K562 (cell line): ENCODE measurements around the gene AP1M1. TPM values are rescaled to one million over a fixed set of nuclear protein-coding genes. Genes with fewer than 3 reads are reported as not detected.

Experiments
- ADNP ChIP-seq: fragments of 200-800 bp; sonication (Bioruptor generic); IDR thresholded peaks from 2 replicates; pipeline ENCODE4 v1.6.1; 2016; ENCODE audit warnings: missing genetic modification characterization, missing compliant biosample characterization
- ATF7 ChIP-seq: fragments of 450-650 bp; IDR thresholded peaks from 2 replicates; pipeline ENCODE4 v1.7.1; 2014; ENCODE audit warnings: mild to moderate bottlenecking, moderate library complexity
- CBX5 ChIP-seq: IDR thresholded peaks from 2 replicates; pipeline ENCODE4 v1.6.1; 2014; ENCODE audit warnings: low read depth, borderline replicate concordance
- CCNT2 ChIP-seq: IDR thresholded peaks from 2 replicates; pipeline ENCODE4 v1.6.1; 2011; ENCODE audit warnings: borderline replicate concordance, low read depth, mild to moderate bottlenecking, moderate library complexity, mixed read lengths, low read length; ENCODE audit not compliant: insufficient read length; ENCODE audit errors: extremely low read depth
- CEBPG ChIP-seq, 3 experiments: fragments of 200-800 bp in 1 of 3; sonication (Bioruptor generic) in 1 of 3; sonication (generic) in 1 of 3; formaldehyde crosslinking in 1 of 3; IDR thresholded peaks in 2 of 3; conservative IDR thresholded peaks in 1 of 3; 2 replicates each; pipeline versions ENCODE4 v1.6.1 to v1.8.0; 2016 to 2022; ENCODE audit warnings: missing compliant biosample characterization in 2 of 3, missing genetic modification characterization in 2 of 3, mild to moderate bottlenecking in 1 of 3, missing genetic modification reagents in 1 of 3
- EP300 ChIP-seq: IDR thresholded peaks from 2 replicates; pipeline ENCODE4 v1.6.1; 2012; ENCODE audit warnings: low read length, improper control_type of control experiment
- FOXK2 ChIP-seq, 2 experiments: fragments of 450-650 bp; IDR thresholded peaks in 1 of 2; conservative IDR thresholded peaks in 1 of 2; 2 replicates each; pipeline ENCODE4 v1.6.1; 2016; ENCODE audit warnings: low read depth in 2 of 2, mild to moderate bottlenecking in 1 of 2
- GABPB1 ChIP-seq: sonication (generic); formaldehyde crosslinking; IDR thresholded peaks from 2 replicates; pipeline ENCODE4 v1.8.0; 2022; ENCODE audit warnings: mild to moderate bottlenecking, missing genetic modification reagents
- HDAC6 ChIP-seq: IDR thresholded peaks from 2 replicates; pipeline ENCODE4 v1.6.1; 2012; ENCODE audit warnings: low read depth, mild to moderate bottlenecking, control low read depth, inconsistent platforms, low read length, moderate library complexity
- MAFK ChIP-seq: IDR thresholded peaks from 2 replicates; pipeline ENCODE4 v1.6.1; 2011; ENCODE audit warnings: low read length, improper control_type of control experiment
- MXI1 ChIP-seq: IDR thresholded peaks from 2 replicates; pipeline ENCODE4 v1.6.1; 2011; ENCODE audit warnings: low read depth, mild to moderate bottlenecking, improper control_type of control experiment, low read length
- NEUROD1 ChIP-seq: fragments of 150-350 bp; IDR thresholded peaks from 2 replicates; pipeline ENCODE4 v1.6.1; 2014; ENCODE audit warnings: borderline replicate concordance, low read length, low read depth; ENCODE audit not compliant: partially characterized antibody
- POLR2G ChIP-seq: fragments of 200-400 bp; formaldehyde crosslinking; IDR thresholded peaks from 2 replicates; pipeline ENCODE4 v1.6.1; 2017; ENCODE audit warnings: low read depth, mild to moderate bottlenecking, antibody characterized with exemption, low read length, moderate library complexity
- PTBP1 ChIP-seq: fragments of 200-400 bp; formaldehyde crosslinking; IDR thresholded peaks from 2 replicates; pipeline ENCODE4 v1.6.1; 2017; ENCODE audit warnings: low read depth, low read length
- RB1 ChIP-seq: fragments of 450-650 bp; IDR thresholded peaks from 2 replicates; pipeline ENCODE4 v1.6.1; 2017; ENCODE audit warnings: low read depth, mild to moderate bottlenecking
- SAFB ChIP-seq: fragments of 200-400 bp; formaldehyde crosslinking; IDR thresholded peaks from 2 replicates; pipeline ENCODE4 v1.6.1; 2017; ENCODE audit warnings: low read depth, low read length, borderline replicate concordance
- TBP ChIP-seq: optimal IDR thresholded peaks from 2 replicates; pipeline ENCODE3; 2011; ENCODE audit warnings: low read depth, low read length, improper control_type of control experiment
- TCF3 ChIP-seq: sonication (generic); formaldehyde crosslinking; IDR thresholded peaks from 2 replicates; pipeline ENCODE4 v1.4.0; 2020; ENCODE audit warnings: mild to moderate bottlenecking, missing genetic modification reagents
- XRCC5 ChIP-seq: fragments of 200-400 bp; formaldehyde crosslinking; IDR thresholded peaks from 2 replicates; pipeline ENCODE4 v1.6.1; 2017; ENCODE audit warnings: low read depth, mild to moderate bottlenecking, low read length
- ZNF232 ChIP-seq: sonication (generic); formaldehyde crosslinking; IDR thresholded peaks from 2 replicates; pipeline ENCODE4 v1.8.0; 2022; ENCODE audit warnings: mild to moderate bottlenecking, missing genetic modification reagents
- polyA plus RNA-seq, 8 experiments: library from polyadenylated mRNA; depleted of rRNA in 4 of 8; stranded (reverse) in 5 of 8; unstranded in 3 of 8; fragments of >200 nt; fragmentation: Nextera tagmentation in 2 of 8; fragmentation: Illumina TruSeq in 1 of 8; extraction: Ambion mirVana in 2 of 8; extraction: Trizol in 1 of 8; gene quantifications; 2 replicates each; pipeline versions ENCODE4 v1.2.1 to v1.2.3, GENCODE V29; 2011 to 2014; ENCODE audit warnings: inconsistent platforms in 1 of 8, missing spikeins in 1 of 8
- total RNA-seq, 7 experiments: library from RNA; depleted of rRNA in 6 of 7; stranded (reverse); fragments of >200 nt in 6 of 7; fragmentation: Illumina TruSeq in 2 of 7; extraction: Trizol in 2 of 7; gene quantifications; 2 replicates each; pipeline versions ENCODE4 v1.2.1 to v1.2.3, GENCODE V29; 2011 to 2021; ENCODE audit warnings: low replicate concordance in 1 of 7
- TF ChIP-seq, protein P1 (sequence below): sonication (generic); formaldehyde crosslinking; IDR thresholded peaks from 2 replicates; pipeline ENCODE4 v1.8.1; 2023; ENCODE audit warnings: mild to moderate bottlenecking, missing genetic modification reagents
- TF ChIP-seq, protein P2 (sequence below): fragments of 450-650 bp; IDR thresholded peaks from 2 replicates; pipeline ENCODE4 v1.7.1; 2018; ENCODE audit warnings: mild to moderate bottlenecking, low read depth; ENCODE audit not compliant: partially characterized antibody
- TF ChIP-seq, protein P3 (sequence below): fragments of 250-450 bp; sonication (Bioruptor Pico); IDR thresholded peaks from 2 replicates; pipeline ENCODE4 v1.4.0; 2020; ENCODE audit warnings: borderline replicate concordance

The AP1M1 gene
- total and polyA plus RNA-seq, 9 of the 15 experiments (the other 6 are each of a cell fraction or from before 2014, with no cell fraction given) = 0.87 to 56.2 (median 29.1) TPM

DNA sequence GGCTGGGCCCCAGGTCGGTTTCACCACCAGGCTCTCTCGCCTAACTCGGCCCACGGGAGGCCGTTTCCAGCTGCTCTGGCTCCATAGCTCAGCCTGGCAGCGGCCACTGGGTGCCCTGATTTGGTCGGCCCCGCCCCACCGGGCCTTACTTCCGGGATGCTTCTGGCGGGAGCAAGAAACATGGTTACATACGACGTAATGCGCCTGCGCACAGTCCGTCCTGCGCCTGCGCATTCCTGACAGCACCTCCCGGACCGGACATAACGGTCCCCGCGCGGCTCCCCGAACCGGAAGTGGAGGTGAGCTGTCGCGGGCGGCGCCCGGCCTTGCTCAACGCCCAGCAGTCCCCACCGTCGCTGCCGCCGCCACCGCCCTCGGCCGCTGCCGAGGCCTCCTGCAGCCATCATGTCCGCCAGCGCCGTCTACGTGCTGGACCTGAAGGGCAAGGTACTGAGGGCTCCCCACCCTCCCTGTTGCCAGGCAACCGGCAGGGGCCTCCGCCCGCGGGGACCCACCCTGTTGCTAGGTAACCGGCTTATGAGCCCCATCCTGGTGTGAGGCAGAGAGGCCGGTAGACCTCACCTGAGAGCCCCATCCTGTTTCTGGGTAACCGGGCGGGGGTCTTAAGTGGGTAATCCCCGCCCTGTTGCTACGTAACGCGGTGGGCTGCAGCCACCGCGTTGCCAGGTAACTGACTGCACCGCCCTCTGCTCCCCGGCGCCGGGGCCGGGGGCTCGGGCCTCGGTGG lies at the start of gene AP1M1 (continued):
- no peak for TF ChIP-seq HDAC6
- peak; percentile 79; the same call in 1 of the 2 replicates for TF ChIP-seq RB1
- peak; percentile 65 for TF ChIP-seq CEBPG (CRISPR knock-in tag; IDR thresholded peaks at IDR 0.05)
- TF ChIP-seq CEBPG (tag; conservative IDR thresholded peaks at IDR 0.05 in 1 of 2, IDR thresholded peaks at IDR 0.05 in 1 of 2) = peak in 1 of 2 experiments; percentile 57; a peak in 1 of 4 replicates
- TF ChIP-seq, protein P1, sequence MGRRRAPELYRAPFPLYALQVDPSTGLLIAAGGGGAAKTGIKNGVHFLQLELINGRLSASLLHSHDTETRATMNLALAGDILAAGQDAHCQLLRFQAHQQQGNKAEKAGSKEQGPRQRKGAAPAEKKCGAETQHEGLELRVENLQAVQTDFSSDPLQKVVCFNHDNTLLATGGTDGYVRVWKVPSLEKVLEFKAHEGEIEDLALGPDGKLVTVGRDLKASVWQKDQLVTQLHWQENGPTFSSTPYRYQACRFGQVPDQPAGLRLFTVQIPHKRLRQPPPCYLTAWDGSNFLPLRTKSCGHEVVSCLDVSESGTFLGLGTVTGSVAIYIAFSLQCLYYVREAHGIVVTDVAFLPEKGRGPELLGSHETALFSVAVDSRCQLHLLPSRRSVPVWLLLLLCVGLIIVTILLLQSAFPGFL (CRISPR knock-in tag) = no peak
- peak; percentile 41 for TF ChIP-seq TBP
- TF ChIP-seq MXI1 = peak; percentile 71; the same call in 1 of the 2 replicates
- TF ChIP-seq ZNF232 (CRISPR knock-in tag) = no peak
- TF ChIP-seq ADNP (tag) = no peak
- TF ChIP-seq ATF7 = peak; percentile 72
- TF ChIP-seq MAFK = no peak
- TF ChIP-seq NEUROD1 = no peak
- no peak for TF ChIP-seq CBX5
- no peak for TF ChIP-seq SAFB
- peak in 1 of 2 experiments; percentile 69; a peak in 3 of 4 replicates for TF ChIP-seq FOXK2 (conservative IDR thresholded peaks at IDR 0.05 in 1 of 2, IDR thresholded peaks at IDR 0.05 in 1 of 2; ENCODE audit: low read depth in 2 of 2)
- TF ChIP-seq CCNT2 = peak; percentile 52
- no peak for TF ChIP-seq EP300
- TF ChIP-seq XRCC5 = 0 out of 2 replicates have a peak, but pooled peaks have one; percentile 61
- TF ChIP-seq, protein P2, sequence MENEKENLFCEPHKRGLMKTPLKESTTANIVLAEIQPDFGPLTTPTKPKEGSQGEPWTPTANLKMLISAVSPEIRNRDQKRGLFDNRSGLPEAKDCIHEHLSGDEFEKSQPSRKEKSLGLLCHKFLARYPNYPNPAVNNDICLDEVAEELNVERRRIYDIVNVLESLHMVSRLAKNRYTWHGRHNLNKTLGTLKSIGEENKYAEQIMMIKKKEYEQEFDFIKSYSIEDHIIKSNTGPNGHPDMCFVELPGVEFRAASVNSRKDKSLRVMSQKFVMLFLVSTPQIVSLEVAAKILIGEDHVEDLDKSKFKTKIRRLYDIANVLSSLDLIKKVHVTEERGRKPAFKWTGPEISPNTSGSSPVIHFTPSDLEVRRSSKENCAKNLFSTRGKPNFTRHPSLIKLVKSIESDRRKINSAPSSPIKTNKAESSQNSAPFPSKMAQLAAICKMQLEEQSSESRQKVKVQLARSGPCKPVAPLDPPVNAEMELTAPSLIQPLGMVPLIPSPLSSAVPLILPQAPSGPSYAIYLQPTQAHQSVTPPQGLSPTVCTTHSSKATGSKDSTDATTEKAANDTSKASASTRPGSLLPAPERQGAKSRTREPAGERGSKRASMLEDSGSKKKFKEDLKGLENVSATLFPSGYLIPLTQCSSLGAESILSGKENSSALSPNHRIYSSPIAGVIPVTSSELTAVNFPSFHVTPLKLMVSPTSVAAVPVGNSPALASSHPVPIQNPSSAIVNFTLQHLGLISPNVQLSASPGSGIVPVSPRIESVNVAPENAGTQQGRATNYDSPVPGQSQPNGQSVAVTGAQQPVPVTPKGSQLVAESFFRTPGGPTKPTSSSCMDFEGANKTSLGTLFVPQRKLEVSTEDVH = peak; percentile 91
- TF ChIP-seq, protein P3, sequence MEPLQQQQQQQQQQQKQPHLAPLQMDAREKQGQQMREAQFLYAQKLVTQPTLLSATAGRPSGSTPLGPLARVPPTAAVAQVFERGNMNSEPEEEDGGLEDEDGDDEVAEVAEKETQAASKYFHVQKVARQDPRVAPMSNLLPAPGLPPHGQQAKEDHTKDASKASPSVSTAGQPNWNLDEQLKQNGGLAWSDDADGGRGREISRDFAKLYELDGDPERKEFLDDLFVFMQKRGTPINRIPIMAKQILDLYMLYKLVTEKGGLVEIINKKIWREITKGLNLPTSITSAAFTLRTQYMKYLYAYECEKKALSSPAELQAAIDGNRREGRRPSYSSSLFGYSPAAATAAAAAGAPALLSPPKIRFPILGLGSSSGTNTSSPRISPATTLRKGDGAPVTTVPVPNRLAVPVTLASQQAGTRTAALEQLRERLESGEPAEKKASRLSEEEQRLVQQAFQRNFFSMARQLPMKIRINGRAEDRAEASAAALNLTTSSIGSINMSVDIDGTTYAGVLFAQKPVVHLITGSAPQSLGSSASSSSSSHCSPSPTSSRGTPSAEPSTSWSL = no peak
- no peak for TF ChIP-seq PTBP1
- TF ChIP-seq POLR2G = peak; percentile 90
- no peak for TF ChIP-seq TCF3 (CRISPR knock-in tag)
- peak; percentile 93 for TF ChIP-seq GABPB1 (CRISPR knock-in tag)
